Osteocyte (in vitro differentiated cells): ENCODE data around the gene BAIAP3. TPM values are rescaled to one million over a fixed set of nuclear protein-coding genes. Genes with fewer than 3 reads are reported as not detected.

Source experiments
- DNase-seq: peaks from one replicate; pipeline ENCODE4 v3.0.0; 2021; ENCODE audit warnings: mixed read lengths; ENCODE audit not compliant: unreplicated experiment; ENCODE audit errors: extremely low spot score
- H3K27ac Mint-ChIP-seq: one replicate; pipeline ENCODE4 v1.8.0; 2021; ENCODE audit warnings: mild to moderate bottlenecking, mixed read lengths; ENCODE audit not compliant: unreplicated experiment
- H3K27me3 Mint-ChIP-seq: one replicate; pipeline ENCODE4 v1.8.0; 2021; ENCODE audit warnings: mixed read lengths; ENCODE audit not compliant: unreplicated experiment
- H3K36me3 Mint-ChIP-seq: one replicate; pipeline ENCODE4 v1.8.0; 2021; ENCODE audit warnings: mixed read lengths; ENCODE audit not compliant: unreplicated experiment
- H3K4me1 Mint-ChIP-seq: one replicate; pipeline ENCODE4 v1.8.0; 2021; ENCODE audit warnings: mixed read lengths; ENCODE audit not compliant: unreplicated experiment
- H3K4me3 Mint-ChIP-seq: one replicate; pipeline ENCODE4 v1.8.0; 2021; ENCODE audit warnings: mild to moderate bottlenecking, moderate library complexity, mixed read lengths; ENCODE audit not compliant: unreplicated experiment
- H3K9me3 Mint-ChIP-seq: one replicate; pipeline ENCODE4 v1.8.0; 2021; ENCODE audit warnings: mixed read lengths; ENCODE audit not compliant: unreplicated experiment
- CTCF ChIP-seq: fragments of 200-600 bp; sonication (generic); IDR thresholded peaks from 2 replicates; pipeline ENCODE4 v1.5.0; 2021; ENCODE audit warnings: antibody characterized with exemption, mild to moderate bottlenecking, moderate library complexity
- total RNA-seq: library from RNA; stranded (reverse); gene quantifications from 2 replicates; pipeline ENCODE4 v1.2.1, GENCODE V29; 2021

Gene BAIAP3
- total RNA-seq, 1 donor from 2014 or later: 0.48 TPM

- no peak for TF ChIP-seq CTCF
- H3K36me3 Mint-ChIP-seq: peaks cover 36% of the 10 kb centered on the region
- H3K27me3 Mint-ChIP-seq: no peaks in the 10 kb centered on the region
- no peaks in the 10 kb centered on the region for H3K9me3 Mint-ChIP-seq
- H3K4me1 Mint-ChIP-seq: peaks cover 29% of the 10 kb centered on the region
- no peak for DNase-seq
- no peak overlapping the region for H3K27ac Mint-ChIP-seq
- H3K4me3 Mint-ChIP-seq: no peak overlapping the region
Observed at GRCh38 chr16:1314399-1315068, 18.9 kb upstream of the BAIAP3 start.

- no peak overlapping the region for H3K27ac Mint-ChIP-seq
- TF ChIP-seq CTCF: no peak
- DNase-seq: no peak
Observed at GRCh38 chr16:1315081-1316032, 18.1 kb upstream of the BAIAP3 start.

GRCh38 chr16:1316033-1316405 lies 17.4 kb upstream of the BAIAP3 start:
- peaks cover 45% of the 10 kb centered on the region for H3K36me3 Mint-ChIP-seq
- no peak for DNase-seq
- H3K27ac Mint-ChIP-seq: no peak overlapping the region
- peaks cover 21% of the 10 kb centered on the region for H3K4me1 Mint-ChIP-seq
- H3K9me3 Mint-ChIP-seq: no peaks in the 10 kb centered on the region
- H3K4me3 Mint-ChIP-seq: no peak overlapping the region
- no peak for TF ChIP-seq CTCF
- no peaks in the 10 kb centered on the region for H3K27me3 Mint-ChIP-seq

More at GRCh38 chr16:1315081-1316032, 18.1 kb upstream of the BAIAP3 start:
- Mint-ChIP-seq H3K36me3 (peaks cover 44% of the 10 kb centered on the region), H3K9me3 (no peaks in the 10 kb centered on the region), H3K27me3 (no peaks in the 10 kb centered on the region), H3K4me1 (peaks cover 28% of the 10 kb centered on the region), H3K4me3 (no peak overlapping the region)

- peaks cover 6% of the 10 kb centered on the region for H3K4me1 Mint-ChIP-seq
- H3K36me3 Mint-ChIP-seq: peaks cover 45% of the 10 kb centered on the region
- no peaks in the 10 kb centered on the region for H3K9me3 Mint-ChIP-seq
- H3K27me3 Mint-ChIP-seq: no peaks in the 10 kb centered on the region
- H3K27ac Mint-ChIP-seq: no peak overlapping the region
- no peak for TF ChIP-seq CTCF
- H3K4me3 Mint-ChIP-seq: no peak overlapping the region
- no peak for DNase-seq
Observed at GRCh38 chr16:1317479-1318267, 15.8 kb upstream of the BAIAP3 start.

DNA sequence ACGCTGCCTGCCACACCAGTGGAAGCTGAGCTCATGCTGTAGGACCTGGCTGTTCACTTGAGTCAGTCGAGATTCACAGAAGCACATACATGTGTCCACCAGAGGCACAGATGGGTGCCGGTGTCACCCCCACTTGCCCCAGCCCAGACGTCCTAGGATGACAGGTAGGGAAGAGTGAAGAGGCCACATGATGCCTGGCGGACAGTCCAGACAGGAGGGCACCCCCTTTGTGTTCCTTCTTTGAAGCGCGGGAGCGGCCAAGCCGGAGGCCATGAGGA lies 15.2 kb upstream of the BAIAP3 start:
- Mint-ChIP-seq H3K9me3 (no peaks in the 10 kb centered on the region), H3K27me3 (no peaks in the 10 kb centered on the region), H3K36me3 (peaks cover 45% of the 10 kb centered on the region), H3K4me3 (no peak overlapping the region), H3K4me1 (peaks cover under 1% of the 10 kb centered on the region), H3K27ac (no peak overlapping the region)
- no peak for DNase-seq
- no peak for TF ChIP-seq CTCF
